A549 (cell line): ENCODE results near the gene CD79A.
A peak's percentile ranks its signal among the peaks of the same experiment; 100 is the strongest.

Source experiments
- CTCF ChIP-seq: fragments of >200 bp; sonication (Bioruptor Twin); formaldehyde crosslinking; IDR thresholded peaks from 3 replicates; pipeline ENCODE4 v1.5.1; 2016
- POLR2A ChIP-seq: IDR thresholded peaks from 2 replicates; pipeline ENCODE4 v1.6.1; 2012; ENCODE audit warnings: mild to moderate bottlenecking, low read length
- POLR2AphosphoS2 ChIP-seq: conservative IDR thresholded peaks from 2 replicates; pipeline ENCODE4 v1.6.1; 2012; ENCODE audit warnings: low read length, improper control_type of control experiment, inconsistent platforms
- RNF2 ChIP-seq: fragments of 200-600 bp; sonication (generic); IDR thresholded peaks from 2 replicates; pipeline ENCODE4 v1.6.1; 2016; ENCODE audit warnings: low read depth, mild to moderate bottlenecking, antibody characterized with exemption, moderate library complexity, borderline replicate concordance
- TF ChIP-seq, protein P1 (sequence below): fragments of 200-600 bp; sonication (generic); IDR thresholded peaks from 2 replicates; pipeline ENCODE4 v1.6.1; 2016; ENCODE audit warnings: antibody characterized with exemption, mild to moderate bottlenecking, moderate library complexity

DNA sequence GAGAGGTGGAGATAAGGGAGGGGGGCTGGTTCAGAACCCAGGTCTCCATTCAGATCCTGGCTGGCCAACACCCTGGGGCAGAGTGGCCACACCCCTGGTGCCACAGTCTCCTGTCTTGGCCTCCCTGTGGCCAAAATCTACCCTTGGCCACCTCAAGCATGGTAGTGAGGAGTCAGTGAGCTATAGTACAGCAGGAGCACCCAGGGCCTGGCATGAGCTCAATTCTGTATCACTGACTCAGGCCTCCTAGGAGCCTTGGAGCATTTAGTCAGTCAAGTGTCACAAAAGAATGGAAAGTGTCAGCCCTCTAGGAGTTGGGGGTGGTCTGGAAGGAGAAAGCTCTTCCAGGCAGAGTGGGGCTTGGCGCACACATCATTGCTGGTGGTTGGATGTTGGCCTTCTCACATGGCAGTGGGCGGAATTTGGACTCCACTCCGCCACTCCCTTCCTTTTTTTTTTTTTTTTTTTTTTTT is 6.6 kb upstream of the CD79A start:
- TF ChIP-seq RNF2: no peak
- TF ChIP-seq CTCF: no peak
- TF ChIP-seq, protein P1, sequence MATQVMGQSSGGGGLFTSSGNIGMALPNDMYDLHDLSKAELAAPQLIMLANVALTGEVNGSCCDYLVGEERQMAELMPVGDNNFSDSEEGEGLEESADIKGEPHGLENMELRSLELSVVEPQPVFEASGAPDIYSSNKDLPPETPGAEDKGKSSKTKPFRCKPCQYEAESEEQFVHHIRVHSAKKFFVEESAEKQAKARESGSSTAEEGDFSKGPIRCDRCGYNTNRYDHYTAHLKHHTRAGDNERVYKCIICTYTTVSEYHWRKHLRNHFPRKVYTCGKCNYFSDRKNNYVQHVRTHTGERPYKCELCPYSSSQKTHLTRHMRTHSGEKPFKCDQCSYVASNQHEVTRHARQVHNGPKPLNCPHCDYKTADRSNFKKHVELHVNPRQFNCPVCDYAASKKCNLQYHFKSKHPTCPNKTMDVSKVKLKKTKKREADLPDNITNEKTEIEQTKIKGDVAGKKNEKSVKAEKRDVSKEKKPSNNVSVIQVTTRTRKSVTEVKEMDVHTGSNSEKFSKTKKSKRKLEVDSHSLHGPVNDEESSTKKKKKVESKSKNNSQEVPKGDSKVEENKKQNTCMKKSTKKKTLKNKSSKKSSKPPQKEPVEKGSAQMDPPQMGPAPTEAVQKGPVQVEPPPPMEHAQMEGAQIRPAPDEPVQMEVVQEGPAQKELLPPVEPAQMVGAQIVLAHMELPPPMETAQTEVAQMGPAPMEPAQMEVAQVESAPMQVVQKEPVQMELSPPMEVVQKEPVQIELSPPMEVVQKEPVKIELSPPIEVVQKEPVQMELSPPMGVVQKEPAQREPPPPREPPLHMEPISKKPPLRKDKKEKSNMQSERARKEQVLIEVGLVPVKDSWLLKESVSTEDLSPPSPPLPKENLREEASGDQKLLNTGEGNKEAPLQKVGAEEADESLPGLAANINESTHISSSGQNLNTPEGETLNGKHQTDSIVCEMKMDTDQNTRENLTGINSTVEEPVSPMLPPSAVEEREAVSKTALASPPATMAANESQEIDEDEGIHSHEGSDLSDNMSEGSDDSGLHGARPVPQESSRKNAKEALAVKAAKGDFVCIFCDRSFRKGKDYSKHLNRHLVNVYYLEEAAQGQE: no peak
- TF ChIP-seq POLR2A: no peak
- TF ChIP-seq POLR2AphosphoS2: peak; percentile 85; the same call in 1 of the 2 replicates
